ENCODE results near the gene SNAP47. TPM values are rescaled to one million over a fixed set of nuclear protein-coding genes. Genes with fewer than 3 reads are reported as not detected.

The SNAP47 gene
- total and polyA plus RNA-seq, 4 donors = 10.6 to 63.0 (median 22.8) TPM

GRCh38 chr1:227763246-227764018 lies 28.2 kb downstream of the SNAP47 start:
- Histone ChIP-seq H3K36me3 (ENCODE audit: control insufficient read depth in 4 of 4, insufficient read depth in 4 of 4, low read length in 4 of 4) (peaks cover 0 to 26% (median 13%) of the 10 kb centered on the region in 4 donors), H3K27me3 (ENCODE audit: control insufficient read depth in 3 of 3, insufficient read depth in 3 of 3, low read length in 2 of 3) (no peaks in the 10 kb centered on the region), H3K9ac (ENCODE audit: insufficient read depth in 1 of 2, low read length in 2 of 2) (no peak overlapping the region), H3K4me3 (no peak overlapping the region), H3K9me3 (ENCODE audit: control insufficient read depth in 4 of 4, insufficient read depth in 3 of 4, low read length in 3 of 4) (no peaks in the 10 kb centered on the region), H3K27ac (ENCODE audit: low read depth in 1 of 2, low read length in 1 of 2) (peak overlapping the region in 1 of 2 donors; percentile 71), H3K4me1 (ENCODE audit: control insufficient read depth in 5 of 5, insufficient read depth in 5 of 5, low read length in 5 of 5) (peaks cover 0 to 27% (median 13%) of the 10 kb centered on the region in 5 donors)
- ATAC-seq (ENCODE audit: insufficient read depth, low FRiP score) (no peak), DNase-seq (no peak)
- TF ChIP-seq CTCF (IDR thresholded peaks at IDR 0.05; ENCODE audit: control extremely low read depth, extremely low read depth) = no peak
- WGBS, 2 donors = 95 to 97% methylated on average over 16 of the region's 16 CpGs

DNA sequence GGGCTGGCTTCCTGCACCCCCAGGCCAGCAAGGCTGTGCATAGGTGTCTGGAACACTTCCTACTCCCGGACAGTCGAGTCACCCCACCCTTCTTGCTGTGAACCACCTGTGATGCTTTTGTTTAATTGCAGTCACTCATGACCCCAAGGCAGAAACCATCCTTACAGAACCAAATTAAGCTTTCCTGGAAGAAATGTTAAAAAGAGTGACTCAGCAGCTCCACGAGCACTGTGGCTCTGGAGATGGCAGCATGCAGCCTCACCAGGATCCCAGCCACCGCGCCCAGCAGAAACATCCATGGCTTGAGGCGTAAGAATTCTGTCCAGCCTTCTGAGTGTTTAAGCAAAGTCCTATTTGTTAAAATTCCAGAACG lies 28.8 kb downstream of the SNAP47 start:
- H3K4me1 ChIP-seq (ENCODE audit: control insufficient read depth in 5 of 5, insufficient read depth in 5 of 5, low read length in 5 of 5) = peaks cover 0 to 29% (median 15%) of the 10 kb centered on the region in 5 donors
- ATAC-seq (ENCODE audit: insufficient read depth, low FRiP score) (no peak), DNase-seq (no peak)
- no peak overlapping the region for H3K4me3 ChIP-seq
- no peak for TF ChIP-seq CTCF (IDR thresholded peaks at IDR 0.05; ENCODE audit: control extremely low read depth, extremely low read depth)
- WGBS, 2 donors = 70% methylated on average over 7 of the region's 7 CpGs
- H3K9me3 ChIP-seq (ENCODE audit: control insufficient read depth in 4 of 4, insufficient read depth in 3 of 4, low read length in 3 of 4) = no peaks in the 10 kb centered on the region
- no peaks in the 10 kb centered on the region for H3K27me3 ChIP-seq (ENCODE audit: control insufficient read depth in 3 of 3, insufficient read depth in 3 of 3, low read length in 2 of 3)
- peak overlapping the region in 1 of 2 donors; percentile 71 for H3K27ac ChIP-seq (ENCODE audit: low read depth in 1 of 2, low read length in 1 of 2)
- peaks cover 0 to 29% (median 15%) of the 10 kb centered on the region in 4 donors for H3K36me3 ChIP-seq (ENCODE audit: control insufficient read depth in 4 of 4, insufficient read depth in 4 of 4, low read length in 4 of 4)
- no peak overlapping the region for H3K9ac ChIP-seq (ENCODE audit: insufficient read depth in 1 of 2, low read length in 2 of 2)

DNA sequence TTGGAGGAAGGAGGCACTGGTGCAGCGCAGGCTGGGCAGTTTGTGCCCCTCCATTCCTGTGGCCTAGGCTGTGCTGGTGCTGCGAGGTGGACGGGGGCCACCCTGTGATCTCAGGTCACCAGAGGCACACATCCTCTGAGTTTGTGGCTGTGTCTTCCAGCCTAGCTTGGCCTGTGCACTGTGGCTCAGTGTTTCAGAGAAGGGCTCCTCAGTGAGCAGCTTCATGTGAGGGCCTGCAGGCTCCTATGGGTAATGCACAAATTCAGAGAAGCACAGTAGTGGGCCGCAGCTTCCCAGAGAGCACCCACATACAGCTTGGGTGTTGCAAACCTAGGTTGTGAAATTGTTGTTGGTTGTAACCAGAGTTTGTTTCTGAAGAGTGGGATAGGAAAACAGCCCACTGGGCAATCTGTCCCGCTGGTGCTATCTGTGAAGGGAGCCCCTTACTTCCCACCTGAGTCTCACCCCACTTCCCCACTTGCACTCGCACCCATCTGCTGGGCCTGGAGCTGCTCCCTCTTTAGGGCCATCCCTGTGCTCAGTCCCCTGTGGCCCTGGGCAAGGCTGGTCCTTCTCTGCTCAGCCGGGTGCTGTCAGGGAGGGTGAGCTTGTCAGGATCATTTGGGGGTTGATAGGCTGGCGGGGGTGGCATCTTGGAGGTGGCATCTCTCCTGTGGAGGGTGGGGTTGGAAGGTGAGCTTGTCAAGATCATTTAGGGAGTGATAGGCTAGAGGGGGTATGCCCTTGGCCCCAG lies 30.2 kb downstream of the SNAP47 start:
- TF ChIP-seq CTCF (IDR thresholded peaks at IDR 0.05; ENCODE audit: control extremely low read depth, extremely low read depth) = no peak
- Histone ChIP-seq H3K4me3 (no peak overlapping the region), H3K9me3 (ENCODE audit: control insufficient read depth in 4 of 4, insufficient read depth in 3 of 4, low read length in 3 of 4) (no peaks in the 10 kb centered on the region), H3K27me3 (ENCODE audit: control insufficient read depth in 3 of 3, insufficient read depth in 3 of 3, low read length in 2 of 3) (no peaks in the 10 kb centered on the region), H3K27ac (ENCODE audit: low read depth in 1 of 2, low read length in 1 of 2) (no peak overlapping the region), H3K9ac (ENCODE audit: insufficient read depth in 1 of 2, low read length in 2 of 2) (no peak overlapping the region), H3K4me1 (ENCODE audit: control insufficient read depth in 5 of 5, insufficient read depth in 5 of 5, low read length in 5 of 5) (peaks cover 0 to 29% (median 15%) of the 10 kb centered on the region in 5 donors), H3K36me3 (ENCODE audit: control insufficient read depth in 4 of 4, insufficient read depth in 4 of 4, low read length in 4 of 4) (peaks cover 0 to 22% (median 17%) of the 10 kb centered on the region in 4 donors)
- WGBS, 2 donors = 82 to 89% methylated on average over 8 of the region's 8 CpGs
- DNase-seq (no peak), ATAC-seq (ENCODE audit: insufficient read depth, low FRiP score) (no peak)
